ENCODE data around the gene FAH.

FAH gene

DNA sequence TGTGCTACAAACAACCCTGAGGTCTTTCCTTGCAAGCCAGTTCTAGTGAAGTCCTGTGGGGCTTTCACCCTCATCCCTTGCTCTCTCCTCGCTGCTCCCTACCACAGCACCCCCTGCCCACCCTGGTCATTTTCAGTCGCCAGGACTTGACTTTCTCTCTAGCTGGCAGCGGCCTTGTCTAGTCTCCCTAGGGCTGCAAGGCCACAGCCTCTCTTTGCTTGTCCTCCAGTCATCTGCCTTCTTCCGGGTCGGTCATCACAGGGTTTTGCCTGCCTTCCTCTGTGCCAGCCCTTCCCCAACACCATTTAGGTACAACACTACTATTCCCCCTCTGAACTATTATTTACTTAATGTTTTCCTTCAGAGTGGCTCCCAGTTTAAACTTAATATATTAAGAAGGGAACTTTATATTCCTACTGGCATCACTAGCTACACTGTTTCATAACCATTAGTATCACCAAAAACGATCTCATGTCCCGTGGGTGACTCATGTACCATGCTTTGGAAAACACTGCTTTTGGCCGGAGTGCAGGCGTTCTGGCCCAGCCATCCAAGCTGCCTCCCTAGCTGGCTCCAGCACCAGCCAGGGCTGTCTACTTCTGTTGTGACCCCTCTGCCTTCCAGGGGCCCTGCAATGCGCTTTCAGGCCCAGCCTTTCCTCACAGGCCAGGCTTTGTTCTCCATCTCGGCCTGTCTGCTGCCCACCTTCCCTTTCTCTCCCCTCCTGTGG is 21.4 kb downstream of the FAH start:
- no peak for DNase-seq

DNA sequence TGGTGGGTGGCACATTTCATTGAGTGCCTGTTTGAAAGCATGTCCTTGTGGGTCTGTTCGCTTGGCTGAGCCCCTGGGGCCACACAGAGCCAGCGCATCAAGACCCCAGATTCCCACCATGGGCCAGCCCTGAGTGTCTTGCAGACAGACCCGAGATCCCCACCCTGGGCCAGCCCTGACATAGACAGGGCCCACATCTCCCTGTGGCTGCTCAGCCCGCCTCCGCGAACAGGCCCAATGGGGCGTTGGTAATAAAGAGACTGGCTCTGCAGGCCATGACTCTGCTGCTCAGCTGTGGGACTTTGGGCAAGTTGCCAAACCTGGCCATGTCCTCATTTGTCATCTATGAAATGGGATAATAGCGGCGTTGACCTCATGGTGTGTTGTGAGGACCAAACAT is 22.6 kb downstream of the FAH start:
- DNase-seq: no peak

DNA sequence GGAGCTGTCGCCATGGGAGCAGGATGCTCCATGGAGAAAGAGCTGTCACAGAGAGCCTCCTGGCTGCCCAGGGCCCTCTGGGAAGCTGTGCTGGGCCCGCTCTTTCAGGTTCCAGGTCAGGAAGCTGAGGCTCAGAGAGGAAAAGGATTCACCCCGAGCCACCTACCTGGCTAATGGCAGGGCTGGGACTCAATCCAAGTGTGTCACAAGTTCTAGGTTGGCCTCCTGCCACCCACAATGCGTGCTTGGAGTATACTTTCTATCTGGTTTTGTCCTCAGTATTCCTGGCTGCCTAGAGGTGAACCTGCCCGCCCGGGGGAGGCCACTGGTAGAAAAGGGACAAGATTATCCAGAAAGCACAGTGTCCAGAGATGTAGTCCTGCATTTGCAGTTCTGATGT is 23.6 kb downstream of the FAH start:
- DNase-seq: no peak

DNA sequence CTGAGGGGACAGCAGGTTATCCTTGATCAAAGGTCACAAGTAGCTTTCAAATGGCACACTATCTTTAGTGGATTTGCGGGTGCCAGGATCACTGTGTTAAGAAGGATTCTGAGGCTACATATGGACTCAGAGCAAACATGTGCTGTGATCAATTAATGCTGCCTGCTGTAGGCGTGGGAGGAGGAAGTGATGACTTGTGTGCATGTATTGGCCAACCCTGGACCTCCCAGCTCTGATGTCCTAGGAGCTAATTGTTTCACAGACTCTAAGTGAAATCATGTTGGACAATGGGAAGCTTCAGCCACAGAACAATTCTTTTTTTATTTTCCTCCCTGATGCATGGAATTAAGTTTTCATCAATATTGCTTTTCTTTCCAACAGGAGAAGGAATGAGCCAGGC is 24.4 kb downstream of the FAH start:
- no peak for DNase-seq

DNA sequence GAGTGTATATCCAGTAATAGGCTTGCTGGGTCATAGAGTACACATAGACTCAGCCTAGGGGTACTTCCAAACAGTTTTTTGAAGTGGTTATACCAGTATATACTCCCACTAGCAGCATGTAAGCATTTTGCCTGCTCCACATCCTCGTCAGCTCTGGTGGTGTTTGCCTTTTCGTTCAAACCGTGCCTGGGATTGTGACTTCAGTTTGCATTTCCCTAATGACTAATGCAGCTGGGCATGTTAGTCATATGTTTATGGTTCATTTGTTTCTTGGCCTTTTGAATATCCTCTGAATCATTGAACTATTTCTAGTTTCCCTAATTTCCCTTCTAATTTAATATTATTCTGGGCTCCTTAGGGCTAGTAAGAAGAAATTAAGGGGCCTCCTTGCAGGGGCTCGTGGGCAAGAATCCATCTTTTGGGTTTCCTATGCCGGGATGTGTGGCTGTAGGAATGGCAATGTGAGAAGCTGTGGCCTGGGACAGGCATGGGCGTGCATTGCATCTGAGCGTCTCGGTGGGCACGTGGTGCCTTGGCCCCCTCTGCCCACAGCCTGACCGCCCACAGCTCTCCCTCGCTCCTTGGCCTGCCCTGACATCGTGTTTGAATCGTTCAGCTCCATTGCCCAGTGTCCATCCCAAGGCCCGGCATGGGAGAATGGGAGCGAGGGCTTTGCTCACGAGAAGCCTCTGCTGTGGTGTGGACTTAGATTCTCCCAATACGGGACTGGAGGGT is 26.4 kb downstream of the FAH start:
- no peak for DNase-seq

DNA sequence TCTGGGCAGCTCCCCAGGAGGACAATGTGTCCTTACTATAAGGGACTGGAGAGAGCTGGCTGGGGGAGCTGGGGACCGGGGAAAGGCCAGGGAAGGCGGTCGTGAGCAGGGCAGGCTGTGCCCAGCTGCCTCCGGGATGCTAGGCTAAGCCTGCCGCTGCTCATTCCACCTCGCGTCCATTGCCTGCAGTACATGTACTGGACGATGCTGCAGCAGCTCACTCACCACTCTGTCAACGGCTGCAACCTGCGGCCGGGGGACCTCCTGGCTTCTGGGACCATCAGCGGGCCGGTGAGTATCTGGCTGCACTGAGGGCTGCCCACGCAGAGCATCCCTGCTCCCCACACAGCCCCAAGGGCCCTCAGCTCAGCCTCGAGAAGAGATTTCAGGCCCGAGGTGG is 27.1 kb downstream of the FAH start:
- DNase-seq: no peak

DNA sequence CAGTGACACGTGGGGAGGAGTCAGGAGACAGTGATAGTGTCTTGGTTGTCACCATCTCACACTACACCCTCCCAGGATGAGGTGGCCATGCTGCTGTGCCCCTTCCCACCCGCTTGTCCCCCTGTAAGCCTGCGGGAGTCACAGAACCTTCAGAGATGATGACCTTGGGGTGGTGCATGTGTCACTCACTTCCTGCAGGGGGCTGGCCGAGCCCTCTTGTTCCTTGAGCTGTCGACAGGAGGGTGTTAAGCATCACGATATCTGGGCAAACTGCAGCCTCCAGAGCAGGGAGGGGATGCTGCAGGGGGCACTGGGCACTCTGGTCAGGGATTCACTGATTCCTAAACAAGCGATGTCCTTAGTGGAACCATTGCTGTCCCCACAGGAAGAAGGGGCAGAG is 27.7 kb downstream of the FAH start:
- DNase-seq: no peak

DNA sequence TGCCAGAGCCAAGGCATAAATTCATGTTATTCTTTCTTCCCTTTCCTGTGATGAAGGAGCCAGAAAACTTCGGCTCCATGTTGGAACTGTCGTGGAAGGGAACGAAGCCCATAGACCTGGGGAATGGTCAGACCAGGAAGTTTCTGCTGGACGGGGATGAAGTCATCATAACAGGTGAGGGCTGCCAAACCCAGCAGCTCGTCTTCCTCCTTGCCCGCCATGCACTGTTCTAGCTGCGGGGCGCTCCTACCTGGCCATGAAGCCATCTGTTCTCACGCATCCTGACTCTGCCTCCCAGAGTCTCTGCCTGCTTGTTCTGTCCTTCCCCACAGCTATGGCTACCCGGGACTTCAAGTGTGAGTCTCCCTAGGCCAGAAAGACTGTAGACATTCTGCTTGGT is 28.2 kb downstream of the FAH start:
- DNase-seq: no peak

DNA sequence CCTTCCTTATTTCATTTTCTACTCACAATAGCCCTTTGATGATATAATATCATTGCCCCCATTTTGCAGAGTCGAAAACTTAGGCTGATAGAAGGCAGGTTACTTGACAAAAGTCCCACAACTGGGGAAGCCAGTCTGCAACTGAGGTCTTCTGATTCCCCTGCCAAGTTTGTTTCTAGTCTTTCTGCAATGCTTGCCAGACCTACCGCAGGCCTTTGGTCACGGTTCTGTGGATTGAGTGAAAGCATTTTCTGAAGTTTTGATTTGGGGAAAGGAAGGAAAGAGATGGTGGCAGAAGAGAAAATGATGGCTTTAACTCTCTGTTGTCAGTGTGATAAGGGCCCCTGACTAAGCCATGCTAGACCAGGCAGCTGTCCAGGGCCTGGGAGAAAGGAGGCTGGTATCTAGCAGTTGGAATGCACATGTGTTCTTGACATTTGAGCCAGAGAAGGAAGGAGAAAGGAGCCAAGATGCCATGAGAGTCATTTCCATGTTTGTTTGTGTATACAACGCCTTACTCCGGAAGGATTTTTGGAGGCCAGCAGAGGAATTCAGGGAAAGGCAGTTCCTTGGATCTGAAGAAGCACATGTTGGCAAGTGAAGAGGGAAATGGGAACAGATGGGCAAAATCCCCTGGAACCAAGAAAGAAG is 29.9 kb downstream of the FAH start:
- no peak for DNase-seq

DNA sequence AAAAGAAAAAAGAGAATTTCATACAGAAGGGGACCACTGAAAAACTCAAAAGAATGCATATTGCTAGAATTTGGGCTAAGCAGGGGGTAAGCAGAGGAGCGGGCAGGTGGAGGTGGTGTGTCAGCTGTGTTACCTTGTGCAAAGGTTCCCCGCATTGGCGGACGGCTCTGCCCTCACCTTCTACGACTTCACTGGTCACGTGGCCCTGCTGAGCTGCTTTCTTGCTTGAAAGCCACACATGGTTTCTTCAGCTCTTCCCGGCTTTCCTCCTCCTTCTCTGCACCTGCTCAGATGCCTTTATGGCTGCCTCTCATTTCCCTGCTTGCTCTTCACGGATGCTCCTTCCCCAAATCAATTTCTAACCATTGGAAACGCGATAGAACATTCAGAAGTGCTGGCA is 30.5 kb downstream of the FAH start:
- DNase-seq: no peak

DNA sequence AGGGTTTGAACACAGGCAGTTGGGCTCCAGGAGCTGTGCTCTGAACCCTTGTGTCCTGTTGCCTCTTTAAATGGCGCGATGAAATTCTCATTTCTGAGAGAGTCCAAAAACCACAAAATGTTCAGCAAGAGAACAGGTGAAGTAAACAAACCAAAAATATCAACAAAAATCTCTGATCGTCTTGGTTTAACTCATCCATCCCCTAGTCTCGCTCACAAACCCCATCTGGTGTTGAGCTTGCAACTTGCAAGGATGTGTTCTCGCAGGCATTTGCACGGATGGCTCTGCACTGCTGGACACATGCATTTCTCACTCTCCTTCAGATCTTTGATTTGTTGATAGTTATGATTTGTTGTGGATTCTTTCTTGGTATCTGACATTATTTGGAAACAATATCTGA is 31.1 kb downstream of the FAH start:
- DNase-seq: no peak

DNA sequence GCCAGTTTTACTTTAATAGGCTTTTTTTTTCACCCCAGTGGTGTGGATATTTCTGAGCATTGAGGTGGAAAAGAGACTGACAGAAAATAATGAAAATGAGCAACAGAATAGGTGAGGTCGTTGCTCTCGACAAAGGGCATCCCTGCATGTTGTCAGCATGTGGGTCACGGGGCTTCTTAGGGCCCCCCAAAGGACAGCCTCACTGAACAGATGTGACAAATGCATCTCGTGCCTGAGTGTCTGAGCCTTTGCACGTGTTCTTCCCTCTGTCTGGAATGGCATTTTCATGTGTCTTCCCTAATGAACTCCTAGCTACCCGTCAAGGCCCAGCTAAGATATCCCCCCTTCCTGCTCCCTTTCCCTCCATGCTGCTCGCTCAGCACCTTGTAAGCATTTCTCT is 31.8 kb downstream of the FAH start:
- no peak for DNase-seq

DNA sequence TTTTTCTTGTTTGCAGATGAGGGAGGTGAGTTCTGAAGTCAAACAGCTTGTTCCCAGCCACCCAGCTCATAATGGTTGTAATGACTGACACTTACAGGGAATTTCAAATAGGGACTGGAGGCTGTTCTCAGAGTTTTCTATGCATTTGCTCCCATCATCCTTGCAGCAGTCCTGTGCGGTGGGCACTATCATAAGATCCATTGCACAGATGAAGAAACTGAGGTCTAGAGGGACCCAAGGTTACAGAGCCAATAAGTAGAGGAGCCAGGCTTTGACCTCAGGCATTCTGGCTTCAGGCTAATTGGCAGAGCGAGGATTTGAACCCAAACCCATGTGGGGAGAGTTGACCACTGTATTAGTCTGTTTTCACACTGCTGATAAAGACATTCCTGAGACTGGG is 32.4 kb downstream of the FAH start:
- no peak for DNase-seq

DNA sequence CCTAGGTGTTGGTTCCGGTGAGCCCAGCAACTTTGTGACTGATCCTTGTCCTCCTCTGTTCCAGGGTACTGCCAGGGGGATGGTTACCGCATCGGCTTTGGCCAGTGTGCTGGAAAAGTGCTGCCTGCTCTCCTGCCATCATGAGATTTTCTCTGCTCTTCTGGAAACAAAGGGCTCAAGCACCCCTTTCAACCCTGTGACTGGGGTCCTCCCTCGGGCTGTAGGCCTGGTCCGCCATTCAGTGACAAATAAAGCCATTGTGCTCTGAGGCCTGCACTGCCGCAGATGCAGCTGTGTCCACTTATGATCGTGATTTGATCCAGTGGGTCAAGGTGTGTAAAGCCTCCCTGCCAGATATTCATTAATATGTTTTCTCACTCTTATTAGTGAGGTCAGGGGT is 33.3 kb downstream of the FAH start:
- no peak for DNase-seq

DNA sequence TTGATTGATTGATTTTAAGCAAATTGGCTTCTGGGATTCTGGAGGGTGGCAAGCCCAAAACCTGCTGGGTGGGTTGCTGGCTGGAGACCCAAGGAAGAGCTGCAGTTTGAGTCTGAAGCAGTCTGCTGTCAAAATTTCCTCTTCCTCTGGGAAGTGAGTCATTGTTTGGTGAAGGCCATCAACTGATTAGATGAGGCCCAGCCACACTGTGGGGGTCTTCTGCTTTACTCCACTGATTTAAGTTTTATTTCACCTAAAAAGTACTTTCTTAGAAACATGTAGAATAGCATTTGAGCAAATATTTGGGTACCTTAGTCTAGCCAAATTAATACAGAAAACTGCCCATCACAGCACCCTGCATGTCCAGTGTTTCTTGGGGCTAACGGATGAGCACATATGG is 33.8 kb downstream of the FAH start:
- DNase-seq: no peak

DNA sequence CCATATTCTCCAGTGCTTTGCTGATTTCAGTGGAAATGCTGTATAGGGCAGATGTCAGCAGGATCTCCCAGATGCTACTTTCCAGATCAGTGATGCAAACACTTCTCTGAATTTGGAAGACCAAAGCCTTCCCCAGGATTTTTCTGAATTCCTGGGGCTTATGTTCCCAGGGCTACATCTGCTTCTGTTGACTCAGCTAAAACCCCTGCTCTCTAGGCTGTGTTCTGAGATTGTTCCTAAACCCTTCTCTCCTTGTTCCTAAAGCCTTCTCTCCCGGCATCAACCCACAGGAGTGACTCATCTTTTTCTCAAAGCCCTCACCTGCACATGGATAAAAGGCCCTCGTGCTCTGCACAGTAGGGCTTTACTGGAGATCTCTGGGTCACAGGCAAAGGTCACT is 35.5 kb downstream of the FAH start:
- DNase-seq: no peak

DNA sequence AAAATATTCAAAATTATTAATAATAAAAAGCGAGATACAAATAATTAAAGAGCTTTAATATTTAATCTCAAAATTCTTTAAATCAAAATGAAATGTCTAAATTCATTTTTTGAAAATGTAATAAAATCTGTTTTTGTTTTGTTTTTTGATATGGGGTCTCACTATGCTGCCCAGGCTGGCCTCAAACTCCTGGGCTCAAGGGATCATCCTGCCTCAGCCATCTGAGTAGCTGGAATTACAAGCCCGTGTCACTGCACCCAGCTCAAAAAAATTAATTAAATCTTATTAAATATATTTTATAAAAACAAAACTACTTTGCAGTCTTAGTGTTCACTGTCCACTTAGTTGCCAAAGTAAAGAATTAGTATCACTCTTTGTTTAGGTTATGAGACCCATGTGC is 38.4 kb downstream of the FAH start:
- no peak for DNase-seq

DNA sequence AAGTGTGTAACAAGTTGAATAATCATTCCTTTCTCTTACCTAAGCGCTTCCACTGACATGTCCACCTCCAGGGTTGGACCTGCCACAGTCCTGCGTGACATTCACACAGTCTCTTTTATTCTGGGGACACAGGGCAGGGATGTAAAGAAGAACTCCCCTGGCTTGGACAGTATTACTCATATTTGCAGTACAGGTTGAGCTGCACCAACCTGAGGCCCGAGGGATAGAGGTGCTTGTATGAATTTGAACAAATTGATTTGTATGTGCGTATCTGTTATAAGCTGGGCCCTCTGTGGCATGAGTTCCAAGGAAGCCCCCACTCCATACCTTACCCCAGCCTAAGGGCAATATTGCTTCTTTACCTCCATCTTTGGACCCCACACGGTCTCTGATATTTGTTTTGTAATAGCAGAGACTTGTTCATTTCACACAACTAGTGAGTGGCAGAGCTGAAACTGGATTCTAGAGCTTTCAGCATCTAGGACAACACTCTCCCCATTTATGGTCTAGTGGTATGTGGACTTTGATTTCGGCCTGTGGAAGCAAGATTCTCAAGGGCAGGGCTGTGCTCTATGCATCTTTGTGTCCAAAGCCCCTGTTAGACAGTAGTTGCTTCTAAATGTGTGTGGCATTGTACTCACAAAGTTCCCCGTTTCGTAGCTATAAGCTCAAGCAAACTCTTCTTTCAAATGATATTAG is 39.2 kb downstream of the FAH start:
- no peak for DNase-seq

DNA sequence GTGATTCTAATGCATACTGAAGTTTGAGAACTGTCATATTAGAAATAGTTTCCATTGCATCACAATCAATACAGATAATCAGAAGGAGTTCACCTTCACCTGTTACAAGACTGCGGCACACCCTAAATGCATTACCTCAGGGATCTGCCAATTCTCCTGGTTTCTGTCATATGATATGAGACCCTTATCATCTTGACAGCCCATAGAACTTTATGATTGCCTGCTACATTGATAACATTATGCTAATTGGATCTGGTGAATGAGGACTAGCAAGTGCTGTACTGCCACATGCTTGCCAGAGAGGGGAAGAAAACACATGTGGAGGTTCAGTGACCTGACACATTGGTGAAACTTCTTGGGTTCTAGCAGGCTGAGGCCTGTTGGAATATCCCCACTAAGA is 41.4 kb downstream of the FAH start:
- DNase-seq: no peak

DNA sequence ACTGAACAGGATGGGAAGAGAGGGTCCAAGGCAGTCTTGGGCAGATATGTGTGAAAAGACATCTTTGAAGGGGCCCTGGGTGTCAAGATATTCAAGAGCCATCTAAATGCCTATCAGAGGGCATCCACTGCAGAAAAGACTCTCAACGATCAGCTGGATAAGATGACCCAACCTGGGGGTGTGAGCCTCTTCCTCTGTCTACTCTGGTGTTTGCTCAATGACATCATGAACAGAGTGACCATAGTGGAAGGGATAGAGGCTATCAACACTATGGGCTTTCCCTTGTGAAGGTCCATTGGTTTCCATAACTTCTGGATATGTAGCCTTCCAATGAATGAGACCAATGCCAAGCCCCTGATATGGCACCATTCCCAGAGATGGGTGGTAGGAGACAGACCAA is 42.1 kb downstream of the FAH start:
- DNase-seq: no peak

DNA sequence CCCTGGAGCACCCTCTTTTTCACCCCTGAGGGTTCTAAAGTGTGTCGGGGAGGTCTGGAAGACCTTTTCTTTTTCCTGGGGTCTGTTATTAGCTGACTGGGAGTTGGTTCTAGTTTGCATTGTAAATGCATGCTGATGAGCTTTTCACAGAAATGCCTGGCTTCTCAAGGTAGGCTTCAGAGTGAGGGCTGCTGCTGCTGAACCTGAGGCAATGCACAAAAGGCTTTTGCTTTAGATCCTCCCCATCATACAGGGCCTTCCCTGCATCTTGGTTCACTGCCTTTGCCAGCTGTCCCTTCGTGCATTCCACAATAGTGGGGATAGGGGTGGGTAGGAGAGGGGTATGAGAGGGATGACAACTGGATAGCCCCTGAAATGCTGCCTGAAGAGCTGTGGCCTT is 46.6 kb downstream of the FAH start:
- DNase-seq: no peak

DNA sequence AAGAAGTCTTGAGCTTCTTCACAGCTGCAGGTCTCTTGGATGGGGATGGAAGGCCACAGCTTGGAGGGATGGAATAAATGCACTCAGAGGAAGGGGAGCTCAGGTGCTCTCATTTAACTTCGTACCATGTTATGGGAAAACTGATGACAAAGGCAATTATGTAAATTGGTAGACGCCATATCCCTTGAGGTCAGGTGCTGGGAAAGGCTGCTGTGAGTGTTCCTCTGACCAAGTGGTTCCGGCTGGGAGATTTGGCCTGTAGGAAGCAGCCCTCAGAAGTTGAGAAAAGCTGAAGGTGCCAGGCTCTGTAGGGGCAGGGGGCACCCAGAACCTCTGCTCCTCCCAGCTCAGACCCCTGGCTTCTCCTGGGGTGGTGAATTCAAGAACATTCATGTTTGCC is 47.1 kb downstream of the FAH start:
- no peak for DNase-seq

DNA sequence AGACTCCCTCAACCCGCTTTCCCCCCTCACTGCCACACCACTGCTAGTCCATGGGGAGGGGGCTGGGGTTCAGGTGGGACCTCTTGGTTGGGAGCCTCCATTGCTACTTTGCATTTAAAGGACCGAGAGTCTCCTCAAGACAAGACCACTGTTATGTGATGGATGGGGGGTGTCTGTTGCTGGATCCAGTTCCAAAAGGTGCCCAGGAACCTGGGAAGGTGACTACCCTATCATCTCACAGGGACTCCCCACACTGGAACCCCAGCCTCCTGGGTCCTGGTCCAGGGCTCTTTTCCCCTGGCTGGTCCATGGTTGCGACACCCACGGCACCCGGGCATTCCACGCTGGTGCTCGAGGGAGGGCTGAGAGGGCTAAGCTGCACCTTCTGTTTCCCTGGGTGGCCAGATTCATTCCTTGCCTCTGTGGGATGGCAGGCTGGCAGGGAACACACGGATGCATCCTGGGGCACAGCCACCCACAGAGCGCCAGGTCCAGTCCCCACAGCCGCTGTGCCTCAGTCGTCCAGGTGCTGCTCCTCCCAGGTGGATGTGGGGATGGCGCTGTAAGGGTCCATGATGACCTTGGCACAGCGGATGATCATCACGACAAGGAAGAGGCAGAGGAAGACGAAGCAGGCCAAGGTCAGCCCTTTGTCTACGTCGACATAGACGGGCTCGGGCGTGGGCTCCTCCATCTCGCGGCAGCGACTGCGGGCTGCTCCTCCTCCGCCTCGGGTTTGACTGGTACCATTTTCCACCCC is 48.6 kb downstream of the FAH start:
- DNase-seq: no peak
